GM04504 (cell line): ENCODE data around the gene BTBD9.
A peak's percentile ranks its signal among the peaks of the same experiment; 100 is the strongest.

ENCODE experiments used
- DNase-seq: peaks from one replicate; pipeline ENCODE4 v3.0.0-alpha.2; 2012; ENCODE audit warnings: low read depth

The BTBD9 gene

DNA sequence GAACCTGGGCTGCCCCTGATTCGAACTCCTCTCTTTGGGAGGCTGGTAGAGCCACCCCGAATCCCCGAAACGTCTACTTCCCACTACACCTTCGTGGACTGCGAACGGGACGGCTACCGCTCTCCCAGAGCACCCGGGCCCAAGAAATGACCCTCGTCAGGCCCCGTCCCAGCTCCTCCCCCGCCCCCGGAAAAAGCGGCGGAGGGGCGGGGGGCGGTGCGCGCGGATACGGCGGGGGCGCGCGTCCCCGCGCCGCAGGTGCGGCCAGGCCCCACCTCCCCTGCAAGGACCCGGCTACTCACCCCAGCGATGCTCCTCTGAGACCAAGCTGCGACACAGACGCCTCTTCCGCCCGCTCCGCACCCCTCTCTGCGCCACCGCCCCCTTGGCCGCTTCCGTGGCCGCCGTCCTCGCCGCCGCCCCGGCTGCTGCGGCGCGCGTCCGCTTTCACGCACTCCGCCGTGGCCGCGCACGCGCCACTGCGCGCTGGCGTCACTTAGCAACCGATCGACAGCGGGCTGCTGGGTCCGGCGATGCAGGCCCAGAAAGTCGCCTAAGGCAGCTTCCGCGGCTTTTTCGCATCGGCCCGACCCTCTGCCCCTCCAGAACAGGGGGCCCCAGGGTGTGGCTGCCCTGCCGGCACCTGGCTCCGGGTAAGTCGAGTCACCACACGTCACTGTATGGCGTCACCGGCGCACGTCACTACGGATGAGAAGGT is at the start of gene BTBD9:
TSS of gene BTBD9 (minus strand) at position 432 of the 718 bp plus-strand sequence.
- DNase-seq, result peak; percentile 66

DNA sequence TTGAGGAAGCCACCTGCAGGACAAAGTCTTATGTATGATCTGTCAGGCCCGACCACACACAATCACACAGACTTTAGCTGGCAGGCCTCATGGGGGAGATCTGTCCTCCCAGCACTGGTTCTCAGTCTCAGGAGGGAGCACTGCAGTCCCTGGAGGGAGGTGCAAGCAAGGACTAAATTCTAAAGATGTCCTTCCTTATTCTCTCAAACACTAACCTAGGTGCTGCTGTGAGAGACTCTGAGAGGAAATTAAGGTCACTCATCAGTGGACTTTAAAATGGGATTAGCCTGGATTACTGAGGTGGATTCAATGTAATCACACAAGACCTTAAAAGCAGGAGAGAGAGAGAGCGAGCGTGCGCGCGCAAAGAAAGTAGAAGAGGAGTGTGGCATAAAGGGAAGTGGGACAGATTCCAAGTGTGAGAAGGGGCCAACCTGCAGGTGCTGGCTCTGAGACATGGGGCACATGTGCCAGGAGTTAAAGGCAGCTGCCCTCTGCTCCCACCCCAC is 48.9 kb upstream of the BTBD9 start:
- no peak for DNase-seq

DNA sequence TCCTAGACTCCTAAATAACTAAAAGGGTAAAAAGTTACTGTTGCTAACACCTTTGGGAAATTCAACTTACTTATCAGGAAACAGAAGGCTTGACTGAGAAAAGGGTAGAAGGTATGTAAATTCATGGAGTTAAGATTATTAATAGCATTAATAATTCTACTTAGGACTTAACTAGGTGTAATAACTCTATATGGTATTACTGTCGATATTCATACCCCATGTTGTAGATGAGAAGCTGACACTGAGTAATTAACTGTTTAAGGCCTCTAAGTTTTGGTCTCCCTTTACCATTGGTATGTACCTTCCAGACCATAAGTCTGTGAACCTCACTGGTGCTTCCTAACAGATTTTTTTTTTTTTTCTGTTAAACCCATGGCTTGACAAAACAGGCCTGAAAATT is 47.8 kb upstream of the BTBD9 start:
- DNase-seq, result no peak

DNA sequence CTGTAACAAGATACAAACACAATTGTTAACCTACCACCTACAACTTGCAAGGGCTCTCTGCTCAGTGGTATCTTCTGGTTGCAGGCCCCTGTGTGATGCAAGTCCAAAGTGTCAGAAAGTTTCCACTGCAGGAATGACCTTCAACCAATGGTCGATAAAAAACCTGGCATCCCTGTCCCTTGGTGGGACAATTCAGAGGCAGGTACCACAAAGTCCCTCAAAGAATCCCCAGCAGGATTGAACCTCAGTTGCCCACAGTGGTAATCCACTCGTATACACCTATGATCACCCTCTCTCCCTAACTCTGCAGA is 47.3 kb upstream of the BTBD9 start:
- DNase-seq, result no peak

- DNase-seq, result no peak
Measured at GRCh38 chr6:38686270-38687042, 46.7 kb upstream of the BTBD9 start.

DNA sequence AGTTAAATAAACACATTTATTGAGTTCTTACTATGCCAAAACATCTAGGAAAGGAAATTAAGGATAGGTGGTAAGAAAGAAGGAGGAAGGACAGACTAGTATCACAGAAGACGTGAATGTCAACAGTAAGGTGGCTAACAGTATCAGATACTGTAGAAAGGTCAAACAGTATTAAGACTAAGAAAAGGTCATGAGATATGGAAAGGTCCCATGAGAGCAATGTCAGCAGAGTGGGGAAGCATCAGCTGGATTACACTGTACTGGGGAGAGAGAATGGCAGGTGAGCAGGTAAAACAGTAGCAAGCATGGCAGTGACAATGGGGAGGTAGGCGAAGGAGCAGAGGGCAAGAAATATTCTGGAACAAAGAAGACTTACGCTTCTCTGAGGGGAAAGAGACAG is 45.2 kb upstream of the BTBD9 start:
- no peak for DNase-seq

- no peak for DNase-seq
Measured at GRCh38 chr6:38684237-38684636, 44.5 kb upstream of the BTBD9 start.

DNA sequence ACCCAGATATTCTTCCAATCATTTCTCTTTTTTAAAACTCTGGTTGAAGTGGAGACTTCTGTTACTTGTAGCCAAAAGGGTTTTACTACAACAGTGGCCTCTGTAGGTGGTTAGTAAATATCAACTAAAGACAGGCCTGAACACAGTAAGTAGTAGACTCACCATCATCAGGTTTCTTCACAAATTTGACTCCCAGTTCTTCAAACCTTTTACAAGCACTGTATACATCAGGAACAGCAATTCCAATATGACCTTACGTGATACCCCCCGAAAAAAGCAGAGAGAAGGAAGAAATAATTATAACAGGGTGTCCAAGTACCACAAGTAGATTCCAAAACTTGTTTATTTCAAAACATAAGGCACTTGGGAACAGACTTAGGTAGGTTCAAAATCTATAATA is 42.1 kb upstream of the BTBD9 start:
- no peak for DNase-seq

- DNase-seq, result no peak
Measured at GRCh38 chr6:38679668-38680067, 39.9 kb upstream of the BTBD9 start.

DNA sequence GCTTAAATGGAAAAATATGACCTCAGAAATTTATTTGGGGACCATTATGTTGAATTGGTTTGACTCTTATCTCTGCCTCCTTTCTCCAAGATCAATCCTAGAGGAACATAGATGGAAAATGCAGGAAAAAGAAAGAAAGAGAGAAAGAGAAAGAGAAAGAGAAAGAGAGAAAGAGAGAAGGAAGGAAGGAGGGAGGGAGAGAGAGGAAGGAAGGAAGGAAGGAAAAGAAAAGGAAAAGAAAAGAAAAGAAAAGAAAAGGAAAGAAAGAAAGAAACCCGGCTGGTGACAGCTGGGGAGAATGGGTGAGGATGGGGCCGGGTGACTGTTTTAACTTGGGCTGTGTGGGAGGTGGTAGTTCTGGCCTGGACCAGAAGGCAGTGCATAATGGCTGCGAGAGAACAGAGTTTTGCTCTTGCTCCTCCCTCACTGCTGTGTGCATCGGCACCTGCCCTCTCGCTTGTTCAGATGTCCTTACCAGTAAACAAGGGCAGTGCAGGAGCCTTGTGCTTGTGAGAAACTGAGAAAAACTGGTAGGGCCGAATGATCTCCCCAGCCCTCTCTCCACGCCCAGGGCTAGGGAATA is 38.5 kb upstream of the BTBD9 start:
- no peak for DNase-seq

- DNase-seq, result no peak
Measured at GRCh38 chr6:38676974-38677544, 37.3 kb upstream of the BTBD9 start.

DNA sequence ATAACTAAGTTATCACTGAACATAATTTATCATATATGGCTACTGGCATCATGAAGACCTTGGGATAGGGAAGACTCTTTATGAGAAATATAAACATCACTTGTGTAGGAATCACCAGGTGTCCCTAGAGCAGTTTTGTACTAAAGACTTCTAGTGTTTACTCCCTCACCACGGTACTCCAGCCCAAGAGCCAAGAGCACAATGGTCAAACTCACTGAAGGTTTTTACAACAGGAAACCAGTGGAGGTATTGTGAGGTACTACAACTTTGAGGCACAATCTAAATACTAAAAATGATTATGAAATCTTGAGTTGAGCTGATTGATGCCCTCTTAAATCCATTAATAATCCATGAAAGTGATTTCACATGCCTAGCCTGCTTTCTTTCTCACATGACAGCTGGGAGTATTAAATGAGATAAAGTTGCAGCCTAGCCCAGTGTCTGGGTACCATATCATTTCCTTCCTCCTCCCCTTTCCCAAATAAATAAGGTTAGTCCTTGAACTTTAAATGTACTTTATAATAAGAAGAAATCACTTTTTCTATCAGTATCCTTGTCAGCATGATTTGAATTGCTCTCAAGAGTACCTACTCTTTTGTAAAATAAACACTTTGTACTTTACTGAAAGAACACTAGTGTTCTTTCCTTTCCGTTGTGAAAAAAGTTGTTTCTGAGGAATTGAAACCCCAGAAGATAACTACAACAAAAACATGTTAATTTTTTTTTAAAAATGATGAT is 36.7 kb upstream of the BTBD9 start:
- DNase-seq, result no peak

DNA sequence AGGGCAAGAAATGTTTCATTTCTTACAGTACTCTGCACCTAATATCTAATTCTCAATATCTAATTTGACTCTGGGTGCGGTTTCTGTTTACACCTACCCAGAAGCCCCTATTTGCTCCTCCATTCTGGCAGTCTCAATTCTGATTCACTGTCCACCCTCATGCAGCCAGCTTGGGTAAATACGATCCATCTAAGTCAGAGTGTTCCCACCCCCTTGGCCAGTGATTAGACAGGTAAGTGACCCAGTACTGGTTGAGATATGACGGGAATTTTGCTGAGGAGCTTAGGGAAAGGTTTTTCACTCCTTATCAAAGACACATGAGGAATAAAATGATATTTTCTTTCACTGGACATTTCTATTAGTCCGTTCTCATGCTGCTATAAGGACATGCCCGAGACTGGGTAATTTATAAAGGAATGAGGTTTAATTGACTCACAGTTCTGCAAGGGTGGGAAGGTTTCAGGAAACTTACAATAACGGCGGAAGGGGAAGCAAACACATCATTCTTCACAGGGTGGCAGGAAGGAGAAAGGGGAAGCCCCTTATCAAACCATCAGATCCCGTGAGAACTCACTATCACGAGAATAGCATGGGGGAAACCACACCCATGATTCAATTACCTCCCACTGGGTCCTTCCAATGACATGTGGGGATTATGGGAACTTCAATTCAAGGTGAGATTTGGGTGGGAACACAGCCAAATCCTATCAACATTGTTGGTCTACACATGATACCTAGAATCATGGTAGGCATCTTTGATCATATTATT is 33.9 kb upstream of the BTBD9 start:
- no peak for DNase-seq

DNA sequence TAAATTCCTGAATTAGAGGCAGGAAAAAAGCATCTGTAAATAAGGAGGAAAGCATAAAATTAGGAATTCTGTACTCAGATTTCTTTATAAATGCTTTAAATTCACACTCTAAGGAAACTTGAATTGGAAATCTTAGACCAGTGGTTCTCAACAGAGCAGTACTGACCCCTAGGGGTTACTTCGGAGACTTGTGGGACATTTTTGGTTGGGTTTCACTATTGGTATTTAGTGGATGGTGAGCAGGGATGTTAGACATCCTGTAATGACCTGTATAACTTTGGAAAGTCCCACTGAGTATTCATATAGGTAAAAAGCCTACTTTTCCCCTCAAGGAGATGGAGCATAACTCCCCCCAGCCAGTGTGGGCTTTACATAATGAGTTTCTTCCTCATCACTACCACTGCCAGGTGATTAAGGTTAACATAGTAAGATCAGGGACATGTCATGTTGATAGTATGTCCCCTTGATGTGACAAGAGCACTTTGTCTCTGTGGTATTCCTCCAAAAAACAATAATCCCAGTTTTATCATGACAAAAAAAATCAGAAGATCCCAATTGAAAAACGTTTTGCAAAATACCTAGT is 32.2 kb upstream of the BTBD9 start:
- peak; percentile 28 for DNase-seq

GRCh38 chr6:38658418-38659167 is 18.9 kb upstream of the BTBD9 start:
- DNase-seq, result no peak

DNA sequence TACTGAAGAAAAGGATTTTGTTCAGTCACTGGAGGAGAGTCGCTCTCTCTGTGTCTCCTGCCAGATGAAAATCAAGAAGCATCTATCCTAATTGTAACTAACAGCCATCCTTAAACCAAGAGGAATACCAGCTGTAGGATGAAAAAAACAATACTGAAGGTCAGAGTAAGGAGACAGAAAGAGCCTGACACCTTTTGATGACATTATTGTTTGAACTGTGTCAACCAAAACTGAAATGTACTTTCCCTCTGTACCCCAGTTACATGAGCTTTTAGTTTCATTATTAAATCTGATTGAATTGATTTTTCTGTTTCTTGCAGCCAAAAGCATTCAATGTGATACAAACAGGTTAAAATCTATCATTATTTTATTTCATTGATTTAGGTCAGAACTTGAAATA is 17.2 kb upstream of the BTBD9 start:
- no peak for DNase-seq

- DNase-seq, result no peak
Measured at GRCh38 chr6:38654263-38654662, 14.5 kb upstream of the BTBD9 start.

GRCh38 chr6:38651121-38651784 is 11.5 kb upstream of the BTBD9 start:
- no peak for DNase-seq

- DNase-seq, result no peak
Measured at GRCh38 chr6:38650207-38650752, 10.6 kb upstream of the BTBD9 start.
